H9 (cell line): ENCODE measurements around the gene RADIL. TPM values are rescaled to one million over a fixed set of nuclear protein-coding genes. Genes with fewer than 3 reads are reported as not detected.
A peak's percentile ranks its signal among the peaks of the same experiment; 100 is the strongest.

ENCODE experiments used
- DNase-seq: peaks from one replicate; pipeline ENCODE4 v3.0.0-alpha.2; 2017
- H2AFZ ChIP-seq: one replicate; pipeline ENCODE4 v1.6.1; 2013; ENCODE audit warnings: mild to moderate bottlenecking, low read length, control low read depth, moderate library complexity
- H2AK5ac ChIP-seq: 2 replicates; pipeline ENCODE4 v1.6.1; 2013; ENCODE audit warnings: low read length, control low read depth, mixed read lengths; ENCODE audit not compliant: insufficient read length
- H2BK120ac ChIP-seq: one replicate; pipeline ENCODE4 v1.6.1; 2013; ENCODE audit warnings: low read depth, mild to moderate bottlenecking, low read length, control low read depth, inconsistent platforms; ENCODE audit not compliant: poor library complexity, severe bottlenecking
- H2BK12ac ChIP-seq: 2 replicates; pipeline ENCODE4 v1.6.1; 2013; ENCODE audit warnings: low read length, control low read depth, mixed read lengths, low read depth; ENCODE audit not compliant: insufficient read length
- H2BK15ac ChIP-seq: 2 replicates; pipeline ENCODE4 v1.6.1; 2013; ENCODE audit warnings: low read depth, low read length, control low read depth
- H2BK20ac ChIP-seq: one replicate; pipeline ENCODE4 v1.6.1; 2013; ENCODE audit warnings: low read depth, mild to moderate bottlenecking, low read length, control low read depth, inconsistent platforms; ENCODE audit not compliant: poor library complexity, severe bottlenecking
- H2BK5ac ChIP-seq: 2 replicates; pipeline ENCODE4 v1.6.1; 2013; ENCODE audit warnings: low read length, control low read depth, mixed read lengths; ENCODE audit not compliant: insufficient read length
- H3K14ac ChIP-seq: 2 replicates; pipeline ENCODE4 v1.6.1; 2013; ENCODE audit warnings: low read length, control low read depth; ENCODE audit not compliant: insufficient read depth
- H3K18ac ChIP-seq: 2 replicates; pipeline ENCODE4 v1.6.1; 2013; ENCODE audit warnings: low read depth, mild to moderate bottlenecking, mixed read lengths, low read length, control low read depth; ENCODE audit not compliant: insufficient read length
- H3K23ac ChIP-seq: 2 replicates; pipeline ENCODE4 v1.6.1; 2013; ENCODE audit warnings: low read length, control low read depth, mixed read lengths, low read depth; ENCODE audit not compliant: insufficient read length
- H3K23me2 ChIP-seq: 2 replicates; pipeline ENCODE4 v1.6.1; 2013; ENCODE audit warnings: low read depth, mild to moderate bottlenecking, mixed read lengths, low read length, control low read depth; ENCODE audit not compliant: insufficient read length, poor library complexity, severe bottlenecking
- H3K27ac ChIP-seq: 2 replicates; pipeline ENCODE4 v1.5.1; 2013; ENCODE audit warnings: low read length, control low read depth, mixed read lengths, low read depth; ENCODE audit not compliant: insufficient read length
- H3K27me3 ChIP-seq: 2 replicates; pipeline ENCODE4 v1.6.1; 2013; ENCODE audit warnings: low read length, control low read depth, inconsistent platforms; ENCODE audit not compliant: insufficient read depth
- H3K4ac ChIP-seq: 2 replicates; pipeline ENCODE4 v1.6.1; 2013; ENCODE audit warnings: low read depth, mild to moderate bottlenecking, control low read depth, inconsistent platforms, low read length, moderate library complexity
- H3K4me1 ChIP-seq: 2 replicates; pipeline ENCODE4 v1.6.1; 2013; ENCODE audit warnings: low read length, control low read depth, inconsistent platforms; ENCODE audit not compliant: insufficient read depth
- H3K4me2 ChIP-seq: 2 replicates; pipeline ENCODE4 v1.6.1; 2013; ENCODE audit warnings: low read length, control low read depth, mixed read lengths; ENCODE audit not compliant: insufficient read length, insufficient read depth
- H3K56ac ChIP-seq: 2 replicates; pipeline ENCODE4 v1.6.1; 2013; ENCODE audit warnings: low read depth, mild to moderate bottlenecking, mixed read lengths, low read length, control low read depth; ENCODE audit not compliant: insufficient read length
- H3K79me1 ChIP-seq: 2 replicates; pipeline ENCODE4 v1.6.1; 2013; ENCODE audit warnings: low read depth, mild to moderate bottlenecking, moderate library complexity, low read length, control low read depth, inconsistent platforms; ENCODE audit not compliant: insufficient read depth, poor library complexity, severe bottlenecking
- H3K79me2 ChIP-seq: 2 replicates; pipeline ENCODE4 v1.6.1; 2013; ENCODE audit warnings: low read length, control low read depth, inconsistent platforms; ENCODE audit not compliant: insufficient read depth
- H3K9ac ChIP-seq: 2 replicates; pipeline ENCODE4 v1.6.1; 2013; ENCODE audit warnings: low read length, control low read depth, mixed read lengths; ENCODE audit not compliant: insufficient read length; ENCODE audit errors: extremely low read depth
- H3K9me3 ChIP-seq: one replicate; pipeline ENCODE4 v1.6.1; 2013; ENCODE audit warnings: low read depth, low read length, inconsistent platforms; ENCODE audit not compliant: control insufficient read depth
- H3T11ph ChIP-seq: one replicate; pipeline ENCODE4 v1.6.1; 2013; ENCODE audit warnings: mild to moderate bottlenecking, low read length, control low read depth, inconsistent platforms
- H4K20me1 ChIP-seq: one replicate; pipeline ENCODE4 v1.6.1; 2013; ENCODE audit not compliant: control insufficient read depth, insufficient read length, insufficient read depth
- H4K5ac ChIP-seq: 2 replicates; pipeline ENCODE4 v1.6.1; 2013; ENCODE audit warnings: low read depth, mild to moderate bottlenecking, mixed read lengths, low read length, control low read depth; ENCODE audit not compliant: insufficient read length
- H4K8ac ChIP-seq: replicated peaks from 2 replicates; pipeline ENCODE4 v1.6.1; 2013; ENCODE audit warnings: low read length, control low read depth, mixed read lengths, low read depth; ENCODE audit not compliant: insufficient read length
- H4K91ac ChIP-seq: 2 replicates; pipeline ENCODE4 v1.6.1; 2013; ENCODE audit warnings: low read depth, mild to moderate bottlenecking, moderate library complexity, mixed read lengths, low read length, control low read depth; ENCODE audit not compliant: insufficient read length
- H3K27ac Mint-ChIP-seq, 3 experiments: 2 replicates in 2 of 3; 3 replicates in 1 of 3; pipeline ENCODE4 v1.8.0; 2020 to 2021; ENCODE audit warnings: mixed read lengths in 3 of 3, mild to moderate bottlenecking in 1 of 3, moderate library complexity in 1 of 3
- H3K27me3 Mint-ChIP-seq: 2 replicates; pipeline ENCODE4 v1.8.0; 2021; ENCODE audit warnings: low read depth, mild to moderate bottlenecking, moderate library complexity, mixed read lengths
- H3K36me3 Mint-ChIP-seq, 3 experiments: 2 replicates in 2 of 3; 3 replicates in 1 of 3; pipeline ENCODE4 v1.8.0; 2020 to 2021; ENCODE audit warnings: low read depth in 3 of 3, mixed read lengths in 3 of 3; ENCODE audit not compliant: insufficient read depth in 1 of 3
- H3K4me1 Mint-ChIP-seq, 2 experiments: 2 replicates each; pipeline ENCODE4 v1.8.0; 2020; ENCODE audit warnings: mixed read lengths in 2 of 2
- H3K4me3 Mint-ChIP-seq, 2 experiments: 2 replicates in 1 of 2; 3 replicates in 1 of 2; pipeline ENCODE4 v1.8.0; 2020 to 2021; ENCODE audit warnings: mild to moderate bottlenecking in 2 of 2, mixed read lengths in 2 of 2, moderate library complexity in 1 of 2
- H3K9me3 Mint-ChIP-seq, 2 experiments: 2 replicates in 1 of 2; 3 replicates in 1 of 2; pipeline ENCODE4 v1.8.0; 2020; ENCODE audit warnings: mild to moderate bottlenecking in 2 of 2, mixed read lengths in 2 of 2, moderate library complexity in 1 of 2
- CTCF ChIP-seq: fragments of 200-600 bp; sonication (generic); conservative IDR thresholded peaks from 3 replicates; pipeline ENCODE4 v1.8.0; 2021; ENCODE audit warnings: antibody characterized with exemption, mild to moderate bottlenecking
- WGBS: extraction: QIAGEN DNeasy Blood & Tissue Kit; methylation state at CpG from one replicate; pipeline ENCODE4 v1.1.7; 2013; ENCODE audit warnings: missing lambda C conversion rate, low lambda C conversion rate, mixed read lengths; ENCODE audit not compliant: insufficient read length; ENCODE audit errors: extremely low coverage; 5-methylcytosine and 5-hydroxymethylcytosine counted together
- total RNA-seq: library from RNA; stranded (reverse); gene quantifications from 2 replicates; pipeline ENCODE4 v1.2.1, GENCODE V29; 2021

RADIL gene
- total RNA-seq, 1 experiment from 2014 or later: 4.7 TPM

- H3K27ac Mint-ChIP-seq: no peak overlapping the region
- H3K9ac ChIP-seq: no peak overlapping the region
- no peak for DNase-seq
- H3K18ac ChIP-seq: no peak overlapping the region
- no peaks in the 10 kb centered on the region for H4K20me1 ChIP-seq
- peaks cover 11 to 15% of the 10 kb centered on the region in 2 experiments for H3K4me1 Mint-ChIP-seq
- no peaks in the 10 kb centered on the region for H3K79me1 ChIP-seq
- H3K27me3 Mint-ChIP-seq: peaks cover 18% of the 10 kb centered on the region
- H2BK15ac ChIP-seq: no peak overlapping the region
- H3K27me3 ChIP-seq: no peaks in the 10 kb centered on the region
- H3K23me2 ChIP-seq: peaks cover 11% of the 10 kb centered on the region
- no peak overlapping the region for H2BK12ac ChIP-seq
- no peak overlapping the region for H3K23ac ChIP-seq
- no peak overlapping the region for H4K8ac ChIP-seq
- WGBS: no CpG with 5 or more reads among the region's 10 CpGs
- H4K91ac ChIP-seq: no peak overlapping the region
- no peak overlapping the region for H3T11ph ChIP-seq
- H3K14ac ChIP-seq: no peak overlapping the region
- H2AK5ac ChIP-seq: no peak overlapping the region
- H3K79me2 ChIP-seq: no peaks in the 10 kb centered on the region
- no peaks in the 10 kb centered on the region; a peak in 1 of 7 replicates for H3K36me3 Mint-ChIP-seq
- H3K9me3 ChIP-seq: no peaks in the 10 kb centered on the region
- H3K4me2 ChIP-seq: no peak overlapping the region
- H2AFZ ChIP-seq: no peak overlapping the region
- H2BK120ac ChIP-seq: no peak overlapping the region
- no peaks in the 10 kb centered on the region for H3K4me1 ChIP-seq
- no peak overlapping the region for H3K56ac ChIP-seq
- peak overlapping the region in 1 of 2 experiments; percentile 60; a peak in 3 of 5 replicates for H3K4me3 Mint-ChIP-seq
- H2BK20ac ChIP-seq: no peak overlapping the region
- H3K4ac ChIP-seq: no peak overlapping the region
- no peaks in the 10 kb centered on the region; a peak in 2 of 5 replicates for H3K9me3 Mint-ChIP-seq
- TF ChIP-seq CTCF: no peak
- no peak overlapping the region for H2BK5ac ChIP-seq
- no peak overlapping the region for H3K27ac ChIP-seq
- H4K5ac ChIP-seq: no peak overlapping the region
These were observed 648 bp upstream of the RADIL start for GRCh38 chr7:4884164-4884563.
